M059J (cell line): ENCODE data around the gene GAGE12D. TPM values are rescaled to one million over a fixed set of nuclear protein-coding genes. Genes with fewer than 3 reads are reported as not detected.
"Not testable (repeated sequence)": the region's sequence is repeated elsewhere in the genome, so short reads cannot be mapped to it uniquely, and the experiment has no call there.

ENCODE experiments used
- DNase-seq: peaks from one replicate; pipeline ENCODE4 v3.0.0-alpha.2; 2012; ENCODE audit warnings: low read depth
- total RNA-seq: library from RNA; depleted of rRNA; stranded (reverse); fragments of >200 nt; shearing (Covaris generic); gene quantifications from 2 replicates; pipeline ENCODE4 v1.2.3, GENCODE V29; 2014; rRNA removed

The GAGE12D gene, protein sequence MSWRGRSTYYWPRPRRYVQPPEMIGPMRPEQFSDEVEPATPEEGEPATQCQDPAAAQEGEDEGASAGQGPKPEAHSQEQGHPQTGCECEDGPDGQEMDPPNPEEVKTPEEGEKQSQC
- total RNA-seq: not detected in 2 replicates

GRCh38 chrX:49541433-49541832, at the start of gene GAGE12D:
TSS of gene GAGE12D (plus strand) at chrX:49541733. CDS start at chrX:49542888, 1,155 bp downstream.
- not testable (repeated sequence) for DNase-seq

DNA sequence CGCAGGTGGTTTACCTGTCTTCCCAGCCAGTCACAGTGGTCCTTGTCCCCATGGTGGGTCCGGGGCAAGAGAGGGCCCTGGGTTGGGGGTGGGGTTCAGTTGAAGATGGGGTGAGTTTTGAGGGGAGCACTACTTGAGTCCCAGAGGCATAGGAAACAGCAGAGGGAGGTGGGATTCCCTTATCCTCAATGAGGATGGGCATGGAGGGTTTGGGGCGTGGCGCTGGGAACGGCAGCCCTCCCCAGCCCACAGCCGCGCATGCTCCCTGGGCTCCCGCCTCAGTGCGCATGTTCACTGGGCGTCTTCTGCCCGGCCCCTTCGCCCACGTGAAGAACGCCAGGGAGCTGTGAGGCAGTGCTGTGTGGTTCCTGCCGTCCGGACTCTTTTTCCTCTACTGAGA, 9.7 kb upstream of the GAGE12D start, which contains the start of gene GAGE12C:
Gene GAGE12C, plus strand, starts transcription at position 301 of the 400 bp plus-strand sequence. CDS start 1,155 bp downstream, outside the sequence.
- not testable (repeated sequence) for DNase-seq

DNA sequence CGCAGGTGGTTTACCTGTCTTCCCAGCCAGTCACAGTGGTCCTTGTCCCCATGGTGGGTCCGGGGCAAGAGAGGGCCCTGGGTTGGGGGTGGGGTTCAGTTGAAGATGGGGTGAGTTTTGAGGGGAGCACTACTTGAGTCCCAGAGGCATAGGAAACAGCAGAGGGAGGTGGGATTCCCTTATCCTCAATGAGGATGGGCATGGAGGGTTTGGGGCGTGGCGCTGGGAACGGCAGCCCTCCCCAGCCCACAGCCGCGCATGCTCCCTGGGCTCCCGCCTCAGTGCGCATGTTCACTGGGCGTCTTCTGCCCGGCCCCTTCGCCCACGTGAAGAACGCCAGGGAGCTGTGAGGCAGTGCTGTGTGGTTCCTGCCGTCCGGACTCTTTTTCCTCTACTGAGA, 9.5 kb downstream of the GAGE12D start, which contains the start of gene GAGE12E:
Gene GAGE12E, plus strand, starts transcription at position 301 of the 400 bp plus-strand sequence. CDS start 1,155 bp downstream, outside the sequence.
- not testable (repeated sequence) for DNase-seq

DNA sequence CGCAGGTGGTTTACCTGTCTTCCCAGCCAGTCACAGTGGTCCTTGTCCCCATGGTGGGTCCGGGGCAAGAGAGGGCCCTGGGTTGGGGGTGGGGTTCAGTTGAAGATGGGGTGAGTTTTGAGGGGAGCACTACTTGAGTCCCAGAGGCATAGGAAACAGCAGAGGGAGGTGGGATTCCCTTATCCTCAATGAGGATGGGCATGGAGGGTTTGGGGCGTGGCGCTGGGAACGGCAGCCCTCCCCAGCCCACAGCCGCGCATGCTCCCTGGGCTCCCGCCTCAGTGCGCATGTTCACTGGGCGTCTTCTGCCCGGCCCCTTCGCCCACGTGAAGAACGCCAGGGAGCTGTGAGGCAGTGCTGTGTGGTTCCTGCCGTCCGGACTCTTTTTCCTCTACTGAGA, 19.0 kb downstream of the GAGE12D start, which contains the start of gene GAGE12F:
Gene GAGE12F, plus strand, starts transcription at position 301 of the 400 bp plus-strand sequence. CDS start 1,155 bp downstream, outside the sequence.
- not testable (repeated sequence) for DNase-seq

DNA sequence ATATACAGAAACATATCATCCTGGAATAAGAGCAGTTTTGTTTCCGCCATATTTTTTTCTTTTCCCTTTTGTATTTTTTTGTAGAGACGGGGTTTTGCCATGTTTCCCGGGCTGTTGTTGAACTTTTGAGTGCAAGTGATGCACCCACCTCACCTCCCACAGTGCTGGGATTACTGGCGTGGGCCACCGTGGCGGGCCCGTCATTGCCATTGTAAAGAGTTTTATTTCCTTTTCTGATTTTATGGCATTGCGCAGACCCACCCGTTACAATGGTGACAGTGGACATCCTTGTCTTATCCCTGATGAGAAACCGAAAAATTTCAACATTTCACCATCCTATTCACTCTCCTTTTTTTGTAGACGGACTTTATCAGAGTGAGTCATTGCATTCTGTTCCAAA, 27.2 kb downstream of the GAGE12D start:
- not testable (repeated sequence) for DNase-seq

DNA sequence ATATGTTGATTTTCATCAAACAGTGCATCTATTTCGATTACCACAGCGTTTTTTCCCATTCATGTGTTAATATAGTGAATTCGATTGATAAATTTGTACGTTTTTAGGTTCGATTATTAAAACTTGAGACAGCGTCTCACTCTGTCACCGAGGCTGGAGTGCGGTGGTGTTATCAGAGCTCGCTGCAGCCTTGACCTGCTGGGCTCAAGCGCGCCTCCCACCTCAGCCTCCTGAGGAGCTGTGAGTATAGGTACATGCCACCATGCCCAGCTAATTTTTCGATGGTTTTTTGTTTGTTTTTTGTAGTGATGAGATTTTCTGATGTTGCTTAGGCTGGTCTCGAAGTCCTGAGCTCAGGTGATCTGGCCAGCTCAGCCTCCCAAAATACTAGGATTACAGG, 27.6 kb downstream of the GAGE12D start:
- not testable (repeated sequence) for DNase-seq

DNA sequence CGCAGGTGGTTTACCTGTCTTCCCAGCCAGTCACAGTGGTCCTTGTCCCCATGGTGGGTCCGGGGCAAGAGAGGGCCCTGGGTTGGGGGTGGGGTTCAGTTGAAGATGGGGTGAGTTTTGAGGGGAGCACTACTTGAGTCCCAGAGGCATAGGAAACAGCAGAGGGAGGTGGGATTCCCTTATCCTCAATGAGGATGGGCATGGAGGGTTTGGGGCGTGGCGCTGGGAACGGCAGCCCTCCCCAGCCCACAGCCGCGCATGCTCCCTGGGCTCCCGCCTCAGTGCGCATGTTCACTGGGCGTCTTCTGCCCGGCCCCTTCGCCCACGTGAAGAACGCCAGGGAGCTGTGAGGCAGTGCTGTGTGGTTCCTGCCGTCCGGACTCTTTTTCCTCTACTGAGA, 28.6 kb downstream of the GAGE12D start, which contains the start of gene GAGE12G:
Gene GAGE12G, plus strand, starts transcription at position 301 of the 400 bp plus-strand sequence. CDS start 1,155 bp downstream, outside the sequence.
- DNase-seq: not testable (repeated sequence)

DNA sequence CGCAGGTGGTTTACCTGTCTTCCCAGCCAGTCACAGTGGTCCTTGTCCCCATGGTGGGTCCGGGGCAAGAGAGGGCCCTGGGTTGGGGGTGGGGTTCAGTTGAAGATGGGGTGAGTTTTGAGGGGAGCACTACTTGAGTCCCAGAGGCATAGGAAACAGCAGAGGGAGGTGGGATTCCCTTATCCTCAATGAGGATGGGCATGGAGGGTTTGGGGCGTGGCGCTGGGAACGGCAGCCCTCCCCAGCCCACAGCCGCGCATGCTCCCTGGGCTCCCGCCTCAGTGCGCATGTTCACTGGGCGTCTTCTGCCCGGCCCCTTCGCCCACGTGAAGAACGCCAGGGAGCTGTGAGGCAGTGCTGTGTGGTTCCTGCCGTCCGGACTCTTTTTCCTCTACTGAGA, 38.1 kb downstream of the GAGE12D start, which contains the start of gene GAGE12H:
Gene GAGE12H, plus strand, starts transcription at position 301 of the 400 bp plus-strand sequence. CDS start 1,155 bp downstream, outside the sequence.
- DNase-seq: not testable (repeated sequence)

GRCh38 chrX:49589196-49589595, 47.7 kb downstream of the GAGE12D start, which contains the start of gene GAGE2A:
TSS of gene GAGE2A (plus strand) at chrX:49589496. CDS start at chrX:49590651, 1,155 bp downstream.
- not testable (repeated sequence) for DNase-seq

GRCh38 chrX:49589769-49590478, 48.4 kb downstream of the GAGE12D start:
- not testable (repeated sequence) for DNase-seq

GRCh38 chrX:49590488-49590887, 49.0 kb downstream of the GAGE12D start:
- DNase-seq: not testable (repeated sequence)

Other genes starting within 250 kb of the GAGE12D start
- not detected in 2 replicates for gene GAGE10, start 238.1 kb upstream of the GAGE12D start, total RNA-seq
- not detected in 2 replicates for gene GAGE12J, start 219.7 kb upstream of the GAGE12D start, total RNA-seq
- not detected in 2 replicates for gene GAGE13, start 210.2 kb upstream of the GAGE12D start, total RNA-seq
- not detected in 2 replicates for gene GAGE12C, start 9.6 kb upstream of the GAGE12D start, total RNA-seq
- gene GAGE12E, start 9.6 kb downstream of the GAGE12D start, total RNA-seq: not detected in 2 replicates
- not detected in 2 replicates for gene GAGE12F, start 19.1 kb downstream of the GAGE12D start, total RNA-seq
- gene GAGE12G, start 28.7 kb downstream of the GAGE12D start, total RNA-seq: not detected in 2 replicates
- not detected in 2 replicates for gene GAGE12H, start 38.2 kb downstream of the GAGE12D start, total RNA-seq
- not detected in 2 replicates for gene GAGE2A, start 47.8 kb downstream of the GAGE12D start, total RNA-seq
- gene GAGE1, start 57.3 kb downstream of the GAGE12D start, total RNA-seq: not detected in 2 replicates
- 1.1 and 1.6 TPM in 2 replicates for gene PAGE1, start 154.3 kb downstream of the GAGE12D start, total RNA-seq